22Rv1 (cell line): ENCODE data around the gene SLC29A3.

Experiments used
- H3K27ac ChIP-seq: fragments of 450-650 bp; 2 replicates; pipeline ENCODE4 v1.5.1; 2017
- ZFX ChIP-seq: fragments of 450-650 bp; IDR thresholded peaks from 2 replicates; pipeline ENCODE4 v1.6.1; 2017; ENCODE audit warnings: antibody characterized with exemption, borderline replicate concordance
- TF ChIP-seq, protein P1 (sequence below): fragments of 450-650 bp; IDR thresholded peaks from 2 replicates; pipeline ENCODE4 v1.5.1; 2017; ENCODE audit warnings: mild to moderate bottlenecking

The SLC29A3 gene

DNA sequence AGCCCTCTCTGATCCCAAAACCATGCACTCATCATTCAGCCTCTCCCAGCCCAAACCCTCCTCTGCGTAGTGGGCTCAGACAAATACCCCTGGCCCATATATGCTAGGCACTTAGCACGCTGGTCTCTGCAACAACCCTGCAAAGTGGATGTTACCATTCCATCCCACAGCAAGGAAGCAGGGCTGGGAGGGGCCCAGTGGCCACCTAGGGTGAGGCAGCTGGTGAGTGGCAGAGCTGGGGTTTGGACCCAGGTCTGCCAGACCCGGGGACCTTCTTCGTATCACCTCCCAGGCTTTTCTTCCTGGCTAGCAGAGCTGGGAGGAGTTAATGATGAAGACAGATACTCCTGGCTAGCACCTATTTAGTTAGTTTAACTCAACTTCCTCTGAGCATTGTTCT lies 33.1 kb upstream of the SLC29A3 start:
- TF ChIP-seq ZFX = no peak
- TF ChIP-seq, protein P1, sequence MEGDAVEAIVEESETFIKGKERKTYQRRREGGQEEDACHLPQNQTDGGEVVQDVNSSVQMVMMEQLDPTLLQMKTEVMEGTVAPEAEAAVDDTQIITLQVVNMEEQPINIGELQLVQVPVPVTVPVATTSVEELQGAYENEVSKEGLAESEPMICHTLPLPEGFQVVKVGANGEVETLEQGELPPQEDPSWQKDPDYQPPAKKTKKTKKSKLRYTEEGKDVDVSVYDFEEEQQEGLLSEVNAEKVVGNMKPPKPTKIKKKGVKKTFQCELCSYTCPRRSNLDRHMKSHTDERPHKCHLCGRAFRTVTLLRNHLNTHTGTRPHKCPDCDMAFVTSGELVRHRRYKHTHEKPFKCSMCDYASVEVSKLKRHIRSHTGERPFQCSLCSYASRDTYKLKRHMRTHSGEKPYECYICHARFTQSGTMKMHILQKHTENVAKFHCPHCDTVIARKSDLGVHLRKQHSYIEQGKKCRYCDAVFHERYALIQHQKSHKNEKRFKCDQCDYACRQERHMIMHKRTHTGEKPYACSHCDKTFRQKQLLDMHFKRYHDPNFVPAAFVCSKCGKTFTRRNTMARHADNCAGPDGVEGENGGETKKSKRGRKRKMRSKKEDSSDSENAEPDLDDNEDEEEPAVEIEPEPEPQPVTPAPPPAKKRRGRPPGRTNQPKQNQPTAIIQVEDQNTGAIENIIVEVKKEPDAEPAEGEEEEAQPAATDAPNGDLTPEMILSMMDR = no peak
- H3K27ac ChIP-seq = no peak overlapping the region

DNA sequence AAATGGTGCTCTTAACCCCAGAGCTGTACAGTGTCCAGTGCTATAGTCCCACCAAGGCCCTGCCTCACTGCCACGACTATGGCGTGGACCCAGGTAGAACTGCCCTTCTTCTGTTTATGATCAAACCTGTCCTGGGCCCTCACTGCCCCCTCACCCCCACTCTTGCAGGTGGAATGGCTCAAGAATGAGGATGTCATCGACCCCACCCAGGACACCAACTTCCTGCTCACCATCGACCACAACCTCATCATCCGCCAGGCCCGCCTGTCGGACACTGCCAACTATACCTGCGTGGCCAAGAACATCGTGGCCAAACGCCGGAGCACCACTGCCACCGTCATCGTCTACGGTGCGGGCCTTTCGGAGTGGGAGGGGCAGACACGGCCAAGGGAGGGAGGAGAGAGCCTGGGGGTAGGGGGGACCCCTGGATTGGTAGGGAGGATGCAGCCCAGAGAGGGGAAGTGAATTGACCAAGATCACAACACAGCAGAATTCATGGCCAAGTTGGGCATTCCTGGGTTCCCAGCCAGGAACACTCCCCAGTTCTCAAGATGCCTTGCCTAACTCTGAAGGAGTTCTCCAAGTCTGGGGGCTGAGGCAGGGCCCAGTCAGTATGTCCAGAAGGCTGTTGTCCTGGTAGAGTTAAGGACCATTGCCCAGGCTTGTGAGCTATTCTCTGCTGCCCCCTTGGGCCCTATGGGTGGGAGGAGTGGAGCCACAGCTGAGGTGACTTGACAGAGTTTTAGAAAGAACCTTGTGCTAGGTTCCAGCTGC lies 32.4 kb upstream of the SLC29A3 start:
- TF ChIP-seq ZFX = no peak
- TF ChIP-seq, protein P1 = no peak
- no peak overlapping the region for H3K27ac ChIP-seq

GRCh38 chr10:71287456-71287855 lies 31.6 kb upstream of the SLC29A3 start:
- TF ChIP-seq, protein P1 = no peak
- TF ChIP-seq ZFX = no peak
- H3K27ac ChIP-seq = no peak overlapping the region

DNA sequence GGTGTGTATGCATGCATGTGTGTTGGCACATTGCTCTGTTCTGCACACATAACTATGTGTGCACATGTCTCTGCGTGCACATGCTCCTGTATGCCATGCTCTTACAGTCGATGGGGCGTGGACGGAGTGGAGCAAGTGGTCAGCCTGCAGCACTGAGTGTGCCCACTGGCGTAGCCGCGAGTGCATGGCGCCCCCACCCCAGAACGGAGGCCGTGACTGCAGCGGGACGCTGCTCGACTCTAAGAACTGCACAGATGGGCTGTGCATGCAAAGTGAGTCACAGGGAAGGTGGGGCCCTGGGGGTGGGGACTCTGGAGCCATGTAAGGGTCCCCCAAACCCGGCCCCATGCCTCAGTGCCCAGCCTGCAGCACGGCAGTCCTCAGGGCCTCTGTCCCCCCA lies 30.6 kb upstream of the SLC29A3 start:
- no peak for TF ChIP-seq ZFX
- TF ChIP-seq, protein P1 = no peak
- H3K27ac ChIP-seq = no peak overlapping the region

DNA sequence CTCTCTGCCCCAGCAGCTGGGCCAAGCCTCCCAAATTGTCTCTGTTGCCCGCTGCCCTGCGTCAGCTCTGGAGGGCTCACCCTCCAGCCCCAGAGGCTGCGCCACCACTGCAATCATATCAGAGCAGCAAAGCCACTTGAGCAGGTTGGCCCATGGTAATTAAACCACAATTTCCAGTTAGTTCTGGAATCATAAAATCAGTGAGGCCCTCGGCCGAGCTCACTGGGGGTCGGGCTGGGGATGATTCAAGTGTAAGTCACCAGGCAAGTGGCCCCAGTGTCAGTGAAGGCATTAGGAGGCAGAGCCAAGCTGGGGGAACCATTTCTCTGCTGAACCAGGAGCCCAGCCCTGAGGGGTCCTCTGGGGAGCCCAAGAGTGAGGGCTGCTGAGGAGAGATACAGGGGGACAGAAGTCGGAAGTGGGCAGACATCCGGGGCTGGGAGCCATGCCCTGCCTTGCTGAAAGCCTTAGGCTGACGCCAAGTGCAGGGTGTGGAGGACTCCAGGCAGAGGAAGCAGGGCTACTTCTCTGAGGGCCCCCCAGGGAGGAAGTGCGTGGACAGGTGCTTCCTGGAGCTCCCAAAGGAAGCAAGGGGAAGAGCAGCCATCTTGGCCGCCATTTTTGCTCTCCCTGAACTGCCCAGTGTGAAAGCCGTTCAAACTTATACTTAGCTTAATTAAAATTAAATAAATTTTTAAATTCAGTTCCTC lies 29.5 kb upstream of the SLC29A3 start:
- no peak overlapping the region for H3K27ac ChIP-seq
- no peak for TF ChIP-seq ZFX
- TF ChIP-seq, protein P1 = no peak

DNA sequence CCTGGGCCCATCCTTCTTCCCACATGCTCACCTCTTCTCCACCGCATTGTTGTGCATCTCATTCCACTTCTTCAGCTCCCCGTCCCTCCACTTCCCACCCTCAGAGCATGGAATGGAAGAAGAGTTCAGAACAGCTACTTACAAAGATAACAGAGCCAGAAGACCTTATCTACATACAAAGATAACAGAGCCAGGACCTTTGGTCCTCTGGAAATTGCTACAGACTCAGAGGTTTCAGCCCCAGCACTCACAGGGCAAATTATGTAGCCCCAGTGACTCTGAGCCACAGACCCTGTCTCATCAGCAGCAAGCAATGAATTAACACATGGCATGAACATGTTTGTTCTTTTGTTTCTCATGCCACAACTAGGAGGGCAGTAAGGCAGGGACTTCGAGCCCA lies 28.7 kb upstream of the SLC29A3 start:
- no peak overlapping the region for H3K27ac ChIP-seq
- no peak for TF ChIP-seq ZFX
- TF ChIP-seq, protein P1 = no peak
